MM.1S (cell line): ENCODE measurements around the gene SNX33.

Experiments
- CTCF ChIP-seq: fragments of 300-600 bp; sonication (generic); IDR thresholded peaks from 2 replicates; pipeline ENCODE4 v1.5.1; 2016; ENCODE audit warnings: antibody characterized with exemption, low read length, mixed read lengths
- EZH2 ChIP-seq: fragments of 300-600 bp; sonication (generic); optimal IDR thresholded peaks from 2 replicates; pipeline ENCODE3; 2017; ENCODE audit warnings: low read depth, mild to moderate bottlenecking, antibody characterized with exemption, low read length, mixed read lengths

- TF ChIP-seq CTCF (no peak), EZH2 (no peak)
Measured at GRCh38 chr15:75656813-75657212, 9.1 kb downstream of the SNX33 start.
